HCT116 (cell line): ENCODE measurements around the gene PRDM7. TPM values are rescaled to one million over a fixed set of nuclear protein-coding genes. Genes with fewer than 3 reads are reported as not detected.

Experiments used
- ATAC-seq: fragments of 200-7000 bp; cut with Tn5 transposase; 2 replicates; pipeline ENCODE4 v1.9.1; 2020; ENCODE audit warnings: mild to moderate bottlenecking, moderate library complexity
- BruUV-seq: library from RNA; stranded (reverse); fragments of 400-500 nt; replicated peaks from 2 replicates; lab custom pipeline; 2021; lab: Mats Ljungman, UMichigan
- CTCF ChIA-PET: fragments of 300-600 bp; sonication (Branson Sonifier 250); formaldehyde crosslinking; loops from one replicate; lab custom pipeline; 2021; ENCODE audit warnings: antibody characterized with exemption; lab: Charles Lee
- POLR2A ChIA-PET: fragments of 300-600, 350-600 bp; sonication (Branson Sonifier 250); formaldehyde crosslinking; loops from one replicate; lab custom pipeline; 2021; ENCODE audit warnings: antibody characterized with exemption; lab: Charles Lee
- RAD21 ChIA-PET, 2 experiments: fragments of 300-600 bp; sonication (Branson Sonifier 250); formaldehyde crosslinking; loops; one replicate each; lab custom pipeline; 2023; ENCODE audit warnings: low total read pairs in 2 of 2; ENCODE audit not compliant: uncharacterized antibody in 2 of 2, unreplicated experiment in 2 of 2, low non-redundant PET in 1 of 2; lab: Charles Lee
- DNase-seq: peaks from one replicate; pipeline ENCODE4 v3.0.0-alpha.2; 2010; ENCODE audit warnings: low read depth, low spot score
- H2AFZ ChIP-seq: fragments of 200-600 bp; shearing (Covaris generic), sonication (generic); 2 replicates; pipeline ENCODE4 v1.6.1; 2017; ENCODE audit warnings: low read depth, mixed run types, mixed read lengths, antibody characterized with exemption, low read length; ENCODE audit not compliant: poor library complexity, severe bottlenecking
- H3K27ac ChIP-seq: 2 replicates; pipeline ENCODE4 v1.5.1; 2012; ENCODE audit warnings: low read depth, low read length
- H3K27me3 ChIP-seq: fragments of 200-600 bp; sonication (generic); 2 replicates; pipeline ENCODE4 v1.6.1; 2016; ENCODE audit warnings: mixed run types, low read length, mixed read lengths; ENCODE audit not compliant: insufficient read depth
- H3K36me3 ChIP-seq, 2 experiments: fragments of 200-500 bp in 1 of 2; fragments of 200-600 bp in 1 of 2; sonication (Bioruptor generic) in 1 of 2; sonication (generic) in 1 of 2; 2 replicates each; pipeline versions ENCODE4 v1.5.1 to v1.6.1; 2014 to 2016; ENCODE audit warnings: low read length in 2 of 2, inconsistent platforms in 1 of 2, mixed read lengths in 1 of 2, mixed run types in 1 of 2; ENCODE audit not compliant: insufficient read depth in 2 of 2, control insufficient read depth in 1 of 2
- H3K4me1 ChIP-seq, 2 experiments: fragments of 200-600 bp in 1 of 2; sonication (generic) in 1 of 2; 2 replicates each; pipeline versions ENCODE4 v1.5.1 to v1.6.1; 2012 to 2017; ENCODE audit warnings: low read length in 2 of 2, inconsistent platforms in 1 of 2, mild to moderate bottlenecking in 1 of 2, mixed read lengths in 1 of 2, mixed run types in 1 of 2, moderate library complexity in 1 of 2; ENCODE audit not compliant: insufficient read depth in 2 of 2, control insufficient read depth in 1 of 2
- H3K4me2 ChIP-seq: fragments of 200-600 bp; sonication (generic); 2 replicates; pipeline ENCODE4 v1.6.1; 2017; ENCODE audit warnings: mixed run types, low read length, mixed read lengths
- H3K4me3 ChIP-seq, 2 experiments: fragments of 200-600 bp in 1 of 2; sonication (generic) in 1 of 2; replicated peaks in 1 of 2; 2 replicates each; pipeline ENCODE4 v1.5.1; 2011 to 2016; ENCODE audit warnings: low read length in 2 of 2, control low read depth in 1 of 2, low read depth in 1 of 2, mild to moderate bottlenecking in 1 of 2, mixed read lengths in 1 of 2, mixed run types in 1 of 2
- H3K79me2 ChIP-seq: fragments of 200-600 bp; sonication (generic); 2 replicates; pipeline ENCODE4 v1.6.1; 2017; ENCODE audit warnings: mild to moderate bottlenecking, mixed run types, low read length, moderate library complexity, mixed read lengths; ENCODE audit not compliant: insufficient read depth
- H3K9ac ChIP-seq: fragments of 200-600 bp; sonication (generic); 2 replicates; pipeline ENCODE4 v1.6.1; 2016; ENCODE audit warnings: low read length, mixed read lengths
- H3K9me2 ChIP-seq: fragments of 200-600 bp; sonication (generic), shearing (Covaris generic); 2 replicates; pipeline ENCODE4 v1.6.1; 2017; ENCODE audit warnings: mixed run types, mild to moderate bottlenecking, moderate library complexity; ENCODE audit not compliant: insufficient read depth
- H3K9me3 ChIP-seq, 2 experiments: fragments of 200-500 bp in 1 of 2; fragments of 200-600 bp in 1 of 2; sonication (Bioruptor generic) in 1 of 2; sonication (generic) in 1 of 2; 2 replicates each; pipeline ENCODE4 v1.6.1; 2014 to 2017; ENCODE audit warnings: low read length in 2 of 2, mixed read lengths in 2 of 2, inconsistent platforms in 1 of 2, low read depth in 1 of 2, mild to moderate bottlenecking in 1 of 2, mixed run types in 1 of 2, moderate library complexity in 1 of 2; ENCODE audit not compliant: control insufficient read depth in 1 of 2, insufficient read depth in 1 of 2
- H4K20me1 ChIP-seq: fragments of 200-600 bp; sonication (generic), shearing (Covaris generic); 2 replicates; pipeline ENCODE4 v1.6.1; 2017; ENCODE audit warnings: mixed run types, mild to moderate bottlenecking, moderate library complexity; ENCODE audit not compliant: insufficient read depth
- ATF3 ChIP-seq: IDR thresholded peaks from 2 replicates; pipeline ENCODE4 v1.6.1; 2012
- CBX3 ChIP-seq: IDR thresholded peaks from 2 replicates; pipeline ENCODE4 v1.6.1; 2012; ENCODE audit warnings: low read depth
- CEBPB ChIP-seq: IDR thresholded peaks from 2 replicates; pipeline ENCODE4 v1.6.1; 2012; ENCODE audit warnings: low read depth
- EGR1 ChIP-seq: IDR thresholded peaks from 2 replicates; pipeline ENCODE4 v1.6.1; 2012; ENCODE audit warnings: low read depth
- ELF1 ChIP-seq: IDR thresholded peaks from 2 replicates; pipeline ENCODE4 v1.6.1; 2012; ENCODE audit warnings: low read depth, borderline replicate concordance
- EZH2 ChIP-seq: fragments of 200-600 bp; sonication (generic); IDR thresholded peaks from 2 replicates; pipeline ENCODE4 v1.6.1; 2017; ENCODE audit warnings: antibody characterized with exemption, mixed run types
- EZH2phosphoT487 ChIP-seq: fragments of 200-600 bp; IDR thresholded peaks from 2 replicates; pipeline ENCODE4 v1.6.1; 2018; ENCODE audit warnings: antibody characterized with exemption, borderline replicate concordance
- FOSL1 ChIP-seq: IDR thresholded peaks from 2 replicates; pipeline ENCODE4 v1.6.1; 2012; ENCODE audit warnings: low read depth
- JUND ChIP-seq: IDR thresholded peaks from 2 replicates; pipeline ENCODE4 v1.6.1; 2012
- POLR2A ChIP-seq: IDR thresholded peaks from 2 replicates; pipeline ENCODE4 v1.7.0; 2011; ENCODE audit warnings: borderline replicate concordance; ENCODE audit not compliant: insufficient read depth, insufficient read length; ENCODE audit errors: extremely low read depth
- POLR2AphosphoS5 ChIP-seq: IDR thresholded peaks from 2 replicates; pipeline ENCODE4 v1.6.1; 2011; ENCODE audit warnings: mild to moderate bottlenecking, low read depth, low read length, moderate library complexity
- RAD21 ChIP-seq: IDR thresholded peaks from 2 replicates; pipeline ENCODE4 v1.6.1; 2012; ENCODE audit warnings: low read depth, mild to moderate bottlenecking
- REST ChIP-seq: IDR thresholded peaks from 2 replicates; pipeline ENCODE4 v1.6.1; 2012; ENCODE audit warnings: low read depth
- SIN3A ChIP-seq: IDR thresholded peaks from 2 replicates; pipeline ENCODE4 v1.6.1; 2012; ENCODE audit warnings: low read depth
- SP1 ChIP-seq: IDR thresholded peaks from 2 replicates; pipeline ENCODE4 v1.6.1; 2012; ENCODE audit warnings: low read depth
- SRF ChIP-seq: IDR thresholded peaks from 2 replicates; pipeline ENCODE4 v1.6.1; 2012; ENCODE audit warnings: low read depth
- TCF7L2 ChIP-seq: IDR thresholded peaks from 2 replicates; pipeline ENCODE4 v1.7.0; 2011; ENCODE audit warnings: borderline replicate concordance, inconsistent platforms; ENCODE audit not compliant: insufficient read depth, insufficient read length; ENCODE audit errors: extremely low read depth
- YY1 ChIP-seq: IDR thresholded peaks from 2 replicates; pipeline ENCODE4 v1.6.1; 2011; ENCODE audit warnings: low read length, low read depth, moderate library complexity, mild to moderate bottlenecking; ENCODE audit not compliant: insufficient replicate concordance; ENCODE audit errors: extremely low read depth
- ZBTB33 ChIP-seq: IDR thresholded peaks from 2 replicates; pipeline ENCODE4 v1.6.1; 2011; ENCODE audit warnings: mild to moderate bottlenecking, low read length, moderate library complexity; ENCODE audit not compliant: insufficient replicate concordance; ENCODE audit errors: extremely low read depth
- ZFX ChIP-seq: fragments of 450-650 bp; IDR thresholded peaks from 2 replicates; pipeline ENCODE4 v1.6.1; 2017
- intact Hi-C: fragments of 100-400 bp; cut with micrococcal nuclease; formaldehyde crosslinking; loops from 2 replicates; pipeline ENCODE4 v1.10.0; 2022
- total RNA-seq: library from RNA; stranded (reverse); gene quantifications from one replicate; pipeline ENCODE4 v1.2.1, GENCODE V29; 2021; ENCODE audit not compliant: unreplicated experiment

PRDM7 gene
- total RNA-seq, 1 experiment from 2014 or later, result 0.07 TPM

GRCh38 chr16:90028985-90029384, 48.1 kb downstream of the PRDM7 start:
- CTCF ChIA-PET, result no interaction called here
- RAD21 ChIA-PET, result no interaction called here
- BruUV-seq, result no TSS peak
- no peak for TF ChIP-seq RAD21
- TF ChIP-seq FOSL1, result no peak
- no peak for TF ChIP-seq POLR2A
- no peak for TF ChIP-seq SP1
- TF ChIP-seq ATF3, result no peak
- no peak for TF ChIP-seq ZFX
- no peak for TF ChIP-seq REST
- no peak for TF ChIP-seq SIN3A
- TF ChIP-seq JUND, result no peak
- no peak for TF ChIP-seq CBX3
- TF ChIP-seq ELF1, result no peak
- no peak for TF ChIP-seq YY1
- TF ChIP-seq EZH2, result no peak
- no peak for TF ChIP-seq SRF
- TF ChIP-seq EGR1, result no peak
- TF ChIP-seq CEBPB, result no peak
- TF ChIP-seq EZH2phosphoT487, result no peak
- no peak for TF ChIP-seq ZBTB33
- TF ChIP-seq TCF7L2, result no peak
- no peak for TF ChIP-seq POLR2AphosphoS5
- Histone ChIP-seq H3K4me3 (no peak overlapping the region), H3K79me2 (peaks cover 35% of the 10 kb centered on the region), H3K27me3 (no peaks in the 10 kb centered on the region), H3K4me1 (0 out of 4 replicates have a peak, but pooled peaks cover 0 to 3% of the 10 kb centered on the region in 2 experiments), H2AFZ (no peak overlapping the region), H3K27ac (no peak overlapping the region), H3K4me2 (no peak overlapping the region), H3K9me2 (no peaks in the 10 kb centered on the region), H3K9me3 (no peaks in the 10 kb centered on the region; a peak in 1 of 4 replicates), H4K20me1 (no peaks in the 10 kb centered on the region), H3K36me3 (peaks cover 27 to 40% of the 10 kb centered on the region in 2 experiments), H3K9ac (no peak overlapping the region)
- POLR2A ChIA-PET, result no interaction called here
- ATAC-seq (no peak), DNase-seq (no peak)
- intact Hi-C loops, result no loop called here
